Esophagus squamous epithelium (tissue), 5 donors: ENCODE results near the gene RXFP1. TPM values are rescaled to one million over a fixed set of nuclear protein-coding genes. Genes with fewer than 3 reads are reported as not detected.

Source experiments
- DNase-seq: peaks from one replicate; lab custom pipeline; 2025; lab: John Stamatoyannopoulos, UW
- H3K27ac ChIP-seq, 4 donors: fragments of 200-600 bp; sonication (generic); one replicate each; pipeline ENCODE4 v1.5.1; 2016 to 2019; ENCODE audit warnings: mild to moderate bottlenecking in 1 of 4
- H3K27me3 ChIP-seq, 4 donors: fragments of 200-600 bp; sonication (generic); 1 replicate in 3 of 4; 2 replicates in 1 of 4; pipeline versions ENCODE4 v1.5.1 to v1.6.0; 2017 to 2021; ENCODE audit warnings: antibody characterized with exemption in 1 of 4
- H3K36me3 ChIP-seq, 3 donors: fragments of 200-600 bp; sonication (generic); one replicate each; pipeline ENCODE4 v1.5.1; 2016 to 2019
- H3K4me1 ChIP-seq, 3 donors: fragments of 200-600 bp; sonication (generic); one replicate each; pipeline ENCODE4 v1.5.1; 2017 to 2019
- H3K4me3 ChIP-seq, 4 donors: fragments of 200-600 bp; sonication (generic); 1 replicate in 3 of 4; 2 replicates in 1 of 4; pipeline ENCODE4 v1.5.1; 2016 to 2019; ENCODE audit warnings: mild to moderate bottlenecking in 2 of 4, moderate library complexity in 1 of 4
- H3K9me3 ChIP-seq, 3 donors: fragments of 200-600 bp; sonication (generic); one replicate each; pipeline ENCODE4 v1.5.1; 2016 to 2019
- POLR2A ChIP-seq, 4 donors: fragments of 450-650 bp; IDR thresholded peaks; one replicate each; pipeline ENCODE4 v1.6.1; 2017; ENCODE audit warnings: antibody characterized with exemption in 4 of 4, mild to moderate bottlenecking in 4 of 4, moderate library complexity in 3 of 4
- WGBS, 2 donors: methylation state at CpG; one replicate each; pipeline ENCODE4 v1.1.5; 2018; 5-methylcytosine and 5-hydroxymethylcytosine counted together
- intact Hi-C: fragments of 100-400 bp; cut with DNase I; formaldehyde crosslinking; loops from one replicate; pipeline ENCODE4 v1.15.0; 2022
- total RNA-seq, 4 donors: library from RNA; depleted of rRNA; stranded (reverse); fragments of >200 nt; gene quantifications; one replicate each; pipeline ENCODE4 v1.1.0, GENCODE V29; 2016
- TF ChIP-seq, protein P1 (sequence below), 6 experiments: fragments of 450-650 bp in 4 of 6; fragments of 200-600 bp in 2 of 6; sonication (generic) in 2 of 6; IDR thresholded peaks; one replicate each; pipeline ENCODE4 v1.5.1; 2016 to 2019; ENCODE audit warnings: antibody characterized with exemption in 6 of 6, mild to moderate bottlenecking in 4 of 6, moderate library complexity in 4 of 6
- donor health status: DM: yes; HTN: yes; CAD: no.

RXFP1 gene
- total RNA-seq, 4 donors from 2014 or later: 0.15 to 0.19 TPM; not detected in 2

DNA sequence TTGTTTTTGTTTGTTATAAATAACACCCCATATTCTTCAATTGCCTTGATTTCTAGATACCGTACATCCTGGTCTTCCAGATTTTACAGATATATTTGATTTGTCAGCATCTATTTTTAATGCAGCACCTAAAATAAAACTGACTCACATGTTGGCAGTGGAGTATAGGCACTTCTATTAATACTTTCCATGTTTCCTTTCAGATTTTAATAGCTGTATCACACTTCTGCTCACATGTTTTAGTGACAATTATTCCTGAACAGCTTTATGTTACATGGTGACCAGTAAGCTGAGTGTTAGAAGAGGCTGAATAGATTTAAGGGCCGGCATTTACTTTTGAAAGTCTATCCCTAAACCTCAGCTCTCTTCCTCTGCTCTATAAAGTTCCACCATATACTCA lies 103.9 kb downstream of the RXFP1 start:
- 76 to 82% methylated on average over 2 of the region's 2 CpGs for WGBS, 2 donors
- Histone ChIP-seq H3K27ac (no peak overlapping the region), H3K9me3 (no peaks in the 10 kb centered on the region), H3K27me3 (no peaks in the 10 kb centered on the region), H3K4me3 (no peak overlapping the region), H3K4me1 (no peaks in the 10 kb centered on the region), H3K36me3 (no peaks in the 10 kb centered on the region)
- TF ChIP-seq, protein P1, sequence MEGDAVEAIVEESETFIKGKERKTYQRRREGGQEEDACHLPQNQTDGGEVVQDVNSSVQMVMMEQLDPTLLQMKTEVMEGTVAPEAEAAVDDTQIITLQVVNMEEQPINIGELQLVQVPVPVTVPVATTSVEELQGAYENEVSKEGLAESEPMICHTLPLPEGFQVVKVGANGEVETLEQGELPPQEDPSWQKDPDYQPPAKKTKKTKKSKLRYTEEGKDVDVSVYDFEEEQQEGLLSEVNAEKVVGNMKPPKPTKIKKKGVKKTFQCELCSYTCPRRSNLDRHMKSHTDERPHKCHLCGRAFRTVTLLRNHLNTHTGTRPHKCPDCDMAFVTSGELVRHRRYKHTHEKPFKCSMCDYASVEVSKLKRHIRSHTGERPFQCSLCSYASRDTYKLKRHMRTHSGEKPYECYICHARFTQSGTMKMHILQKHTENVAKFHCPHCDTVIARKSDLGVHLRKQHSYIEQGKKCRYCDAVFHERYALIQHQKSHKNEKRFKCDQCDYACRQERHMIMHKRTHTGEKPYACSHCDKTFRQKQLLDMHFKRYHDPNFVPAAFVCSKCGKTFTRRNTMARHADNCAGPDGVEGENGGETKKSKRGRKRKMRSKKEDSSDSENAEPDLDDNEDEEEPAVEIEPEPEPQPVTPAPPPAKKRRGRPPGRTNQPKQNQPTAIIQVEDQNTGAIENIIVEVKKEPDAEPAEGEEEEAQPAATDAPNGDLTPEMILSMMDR (IDR thresholded peaks at IDR 0.05): no peak
- TF ChIP-seq POLR2A (IDR thresholded peaks at IDR 0.05): no peak
- no peak for DNase-seq
- intact Hi-C loops: no loop called here

DNA sequence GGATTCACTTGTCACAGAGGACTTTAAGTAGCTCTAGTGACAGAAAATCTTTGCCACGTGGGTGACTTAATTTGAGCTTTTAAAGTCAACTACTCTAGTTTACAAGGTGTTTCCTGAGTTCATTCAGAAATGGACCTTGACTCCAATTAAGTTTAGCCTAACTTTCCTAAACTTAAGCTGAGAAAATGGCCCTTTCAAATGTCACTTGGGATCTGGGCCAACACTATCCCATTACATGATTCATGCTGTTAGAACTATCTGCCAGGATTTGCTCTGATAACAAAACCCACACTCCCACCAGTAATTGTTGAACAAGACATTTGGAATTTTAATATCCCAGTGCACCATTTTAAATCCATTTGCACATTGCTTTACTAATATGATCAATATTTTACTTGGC lies 109.2 kb downstream of the RXFP1 start:
- no peak for TF ChIP-seq POLR2A (IDR thresholded peaks at IDR 0.05)
- TF ChIP-seq, protein P1 (IDR thresholded peaks at IDR 0.05): no peak
- intact Hi-C loops: no loop called here
- no peaks in the 10 kb centered on the region for H3K9me3 ChIP-seq
- no peak overlapping the region for H3K27ac ChIP-seq
- no peak overlapping the region for H3K4me3 ChIP-seq
- no peak for DNase-seq
- WGBS, 2 donors: 33% methylated on average over 1 of the region's 1 CpG
- no peaks in the 10 kb centered on the region for H3K36me3 ChIP-seq
- H3K4me1 ChIP-seq: no peaks in the 10 kb centered on the region
- no peaks in the 10 kb centered on the region for H3K27me3 ChIP-seq

DNA sequence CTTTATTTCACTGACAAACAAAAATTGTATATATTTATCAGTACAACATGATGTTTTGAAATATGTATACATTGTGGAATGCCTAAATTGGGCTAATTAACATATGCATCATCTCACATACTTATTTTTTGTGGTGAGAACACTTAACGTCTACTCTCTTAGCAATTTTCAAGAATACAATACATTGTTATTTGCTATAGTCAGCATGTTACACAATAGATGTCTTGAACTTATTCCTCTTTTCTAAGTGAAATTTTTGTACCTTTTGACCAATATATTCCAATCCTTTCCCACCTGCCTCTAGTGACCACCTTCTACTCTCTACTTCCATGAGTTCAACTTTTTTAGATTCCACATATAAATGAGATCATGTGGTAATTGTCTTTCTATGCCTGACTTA lies 114.9 kb downstream of the RXFP1 start:
- DNase-seq: no peak
- intact Hi-C loops: no loop called here
- Histone ChIP-seq H3K36me3 (no peaks in the 10 kb centered on the region), H3K27me3 (no peaks in the 10 kb centered on the region), H3K9me3 (no peaks in the 10 kb centered on the region), H3K4me3 (no peak overlapping the region), H3K27ac (no peak overlapping the region), H3K4me1 (no peaks in the 10 kb centered on the region)
- 73 to 74% methylated on average over 1 of the region's 1 CpG for whole genome bisulfite sequencing, 2 donors
- TF ChIP-seq, protein P1 (IDR thresholded peaks at IDR 0.05): no peak
- no peak for TF ChIP-seq POLR2A (IDR thresholded peaks at IDR 0.05)

DNA sequence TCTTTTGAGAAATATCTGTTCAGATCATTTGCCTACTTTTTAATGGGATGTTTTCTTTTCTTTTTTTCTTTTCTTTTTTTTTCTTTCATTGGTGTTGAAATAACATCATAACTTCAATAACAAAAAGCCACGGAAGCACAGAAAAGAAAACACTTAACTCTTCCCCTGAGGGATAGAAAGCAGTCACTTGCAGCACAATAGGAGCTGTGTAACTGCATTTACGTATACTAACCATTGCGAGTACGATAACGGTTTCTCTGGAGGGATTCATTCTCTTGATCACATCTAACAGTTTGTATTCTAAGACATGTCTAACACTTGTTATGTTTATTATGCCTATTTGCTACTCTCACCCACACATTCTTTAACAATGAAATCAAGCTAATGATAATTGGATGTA lies 122.7 kb downstream of the RXFP1 start:
- H3K27me3 ChIP-seq: peaks cover 0 to 4% (median 0%) of the 10 kb centered on the region in 4 donors
- H3K36me3 ChIP-seq: no peaks in the 10 kb centered on the region
- no peak for DNase-seq
- 67 to 68% methylated on average over 5 of the region's 5 CpGs for WGBS, 2 donors
- no peaks in the 10 kb centered on the region for H3K9me3 ChIP-seq
- H3K4me3 ChIP-seq: no peak overlapping the region
- TF ChIP-seq POLR2A (IDR thresholded peaks at IDR 0.05): no peak
- TF ChIP-seq, protein P1 (IDR thresholded peaks at IDR 0.05): no peak
- H3K4me1 ChIP-seq: no peaks in the 10 kb centered on the region
- H3K27ac ChIP-seq: no peak overlapping the region
- intact Hi-C loops: no loop called here

DNA sequence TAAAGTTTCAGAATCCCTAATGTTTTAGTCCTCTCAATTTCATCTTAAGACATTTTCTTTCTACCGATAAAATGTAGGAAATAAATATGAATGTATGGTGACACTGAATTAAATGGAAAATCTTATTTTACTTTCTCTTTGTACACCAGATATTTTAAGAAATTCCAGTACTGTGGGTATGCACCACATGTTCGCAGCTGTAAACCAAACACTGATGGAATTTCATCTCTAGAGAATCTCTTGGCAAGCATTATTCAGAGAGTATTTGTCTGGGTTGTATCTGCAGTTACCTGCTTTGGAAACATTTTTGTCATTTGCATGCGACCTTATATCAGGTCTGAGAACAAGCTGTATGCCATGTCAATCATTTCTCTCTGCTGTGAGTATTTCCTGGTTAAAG lies 123.1 kb downstream of the RXFP1 start:
- Histone ChIP-seq H3K9me3 (no peaks in the 10 kb centered on the region), H3K27ac (no peak overlapping the region), H3K4me1 (no peaks in the 10 kb centered on the region), H3K27me3 (peaks cover 0 to 4% (median 0%) of the 10 kb centered on the region in 4 donors), H3K4me3 (no peak overlapping the region), H3K36me3 (no peaks in the 10 kb centered on the region)
- no peak for TF ChIP-seq POLR2A (IDR thresholded peaks at IDR 0.05)
- TF ChIP-seq, protein P1 (IDR thresholded peaks at IDR 0.05): no peak
- WGBS, 2 donors: 50 to 74% methylated on average over 3 of the region's 3 CpGs
- intact Hi-C loops: no loop called here
- no peak for DNase-seq
